Sciatic nerve (tissue), 2 donors: ENCODE measurements around the gene RSPRY1. TPM values are rescaled to one million over a fixed set of nuclear protein-coding genes. Genes with fewer than 3 reads are reported as not detected.
"Not testable (repeated sequence)": the region's sequence is repeated elsewhere in the genome, so short reads cannot be mapped to it uniquely, and the experiment has no call there.

Source experiments
- ATAC-seq: fragments of 200-7000 bp; cut with Tn5 transposase; one replicate; pipeline ENCODE4 v1.9.1; 2020; ENCODE audit warnings: mild to moderate bottlenecking, moderate library complexity
- DNase-seq: peaks from one replicate; pipeline ENCODE4 v3.0.0-alpha.2; 2020; ENCODE audit warnings: low spot score
- intact Hi-C: fragments of 100-400 bp; cut with DNase I; formaldehyde crosslinking; loops from one replicate; pipeline ENCODE4 v1.14.2; 2022
- total RNA-seq: library from RNA; stranded (reverse); fragmentation: NEBNext Ultra II Directional; extraction: Animal tissue kit (Norgen Biotek cat#: 25700); gene quantifications from one replicate; pipeline ENCODE4 v1.2.1, GENCODE V29; 2021
- donor health status: DM: no; HTN: no; CAD: no.
- donor health status: DM: no; HTN: no; CAD: no.

Gene RSPRY1
- total RNA-seq, 1 donor from 2014 or later = 26.3 TPM

- DNase-seq (no peak), ATAC-seq (no peak)
- intact Hi-C loops = no loop called here
These were observed 7.3 kb upstream of the RSPRY1 start for GRCh38 chr16:57178793-57179212.

- intact Hi-C loops = no loop called here
- no peak for DNase-seq
- ATAC-seq = no peak
These were observed 6.8 kb upstream of the RSPRY1 start for GRCh38 chr16:57179215-57179828.

- intact Hi-C loops = no loop called here
- no peak for ATAC-seq
- no peak for DNase-seq
These were observed 2.0 kb upstream of the RSPRY1 start for GRCh38 chr16:57184113-57184512.

- intact Hi-C loops = no loop called here
- DNase-seq (no peak), ATAC-seq (no peak)
These were observed 1.2 kb upstream of the RSPRY1 start for GRCh38 chr16:57184887-57185445.

GRCh38 chr16:57185446-57185944 lies 634 bp upstream of the RSPRY1 start:
- intact Hi-C loops = no loop called here
- DNase-seq = peak; percentile 75
- peak; percentile 26 for ATAC-seq

- ATAC-seq (peak; percentile 1), DNase-seq (no peak)
- intact Hi-C loops = no loop called here
These were observed 1.0 kb downstream of the RSPRY1 start for GRCh38 chr16:57186872-57187854.

- ATAC-seq, DNase-seq, intact Hi-C loops: not testable (repeated sequence)
These were observed 2.0 kb downstream of the RSPRY1 start for GRCh38 chr16:57187902-57188710.

- ATAC-seq = no peak
- no peak for DNase-seq
- intact Hi-C loops = no loop called here
These were observed 2.5 kb downstream of the RSPRY1 start for GRCh38 chr16:57188711-57189002.

GRCh38 chr16:57189527-57189926 lies 3.4 kb downstream of the RSPRY1 start:
- DNase-seq, ATAC-seq, intact Hi-C loops: not testable (repeated sequence)

- ATAC-seq (no peak), DNase-seq (no peak)
- intact Hi-C loops = no loop called here
These were observed 4.0 kb downstream of the RSPRY1 start for GRCh38 chr16:57190136-57190535.

- DNase-seq (no peak), ATAC-seq (no peak)
- intact Hi-C loops = no loop called here
These were observed 5.0 kb downstream of the RSPRY1 start for GRCh38 chr16:57191056-57191571.

- ATAC-seq (no peak), DNase-seq (no peak)
- intact Hi-C loops = no loop called here
These were observed 6.0 kb downstream of the RSPRY1 start for GRCh38 chr16:57192146-57192545.

- intact Hi-C loops = no loop called here
- ATAC-seq = peak; percentile 35
- no peak for DNase-seq
These were observed 6.8 kb downstream of the RSPRY1 start for GRCh38 chr16:57192720-57193486.

GRCh38 chr16:57194512-57194911 lies 8.4 kb downstream of the RSPRY1 start:
- intact Hi-C loops = no loop called here

GRCh38 chr16:57196286-57196685 lies 10.2 kb downstream of the RSPRY1 start:
- intact Hi-C loops = no loop called here
- DNase-seq = no peak
- ATAC-seq = no peak

More at GRCh38 chr16:57194512-57194911, 8.4 kb downstream of the RSPRY1 start:
- DNase-seq (no peak), ATAC-seq (no peak)

GRCh38 chr16:57196753-57197152 lies 10.6 kb downstream of the RSPRY1 start:
- no peak for DNase-seq
- intact Hi-C loops = no loop called here
- no peak for ATAC-seq

- intact Hi-C loops, ATAC-seq, DNase-seq: not testable (repeated sequence)
These were observed 14.2 kb downstream of the RSPRY1 start for GRCh38 chr16:57200321-57200720.

GRCh38 chr16:57200926-57201325 lies 14.8 kb downstream of the RSPRY1 start:
- ATAC-seq, DNase-seq, intact Hi-C loops: not testable (repeated sequence)
